Stimulated activated CD8-positive, alpha-beta memory T cell treated with anti-CD3 and anti-CD28 coated beads, Interleukin-4, amount 100 ng/mL, for 1 hour (primary cell): ENCODE data around the gene RUVBL1.

Experiments
- DNase-seq, 2 donors: peaks; one replicate each; pipeline ENCODE4 v3.0.0-alpha.2; 2020; ENCODE audit warnings: low read depth in 2 of 2, low spot score in 1 of 2

RUVBL1 gene

DNA sequence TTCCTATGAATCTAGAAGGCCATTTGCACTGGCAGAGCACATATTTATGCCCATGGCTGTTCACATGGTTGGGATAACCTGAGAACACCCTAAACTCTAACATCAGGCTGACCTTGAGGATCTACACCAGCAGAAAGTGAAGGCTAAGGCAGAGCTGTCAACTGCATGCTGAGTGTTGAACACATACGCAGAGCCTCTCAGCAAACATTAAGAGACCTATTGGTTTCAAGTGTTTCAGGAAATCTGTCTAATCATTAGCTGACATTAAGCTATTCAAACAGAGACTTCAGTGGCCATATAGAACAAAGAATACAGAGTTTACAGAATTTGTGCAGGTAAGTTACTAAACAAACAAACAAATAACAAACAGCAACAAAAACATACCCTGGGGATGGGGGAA, 87.5 kb downstream of the RUVBL1 start:
- DNase-seq: no peak

DNA sequence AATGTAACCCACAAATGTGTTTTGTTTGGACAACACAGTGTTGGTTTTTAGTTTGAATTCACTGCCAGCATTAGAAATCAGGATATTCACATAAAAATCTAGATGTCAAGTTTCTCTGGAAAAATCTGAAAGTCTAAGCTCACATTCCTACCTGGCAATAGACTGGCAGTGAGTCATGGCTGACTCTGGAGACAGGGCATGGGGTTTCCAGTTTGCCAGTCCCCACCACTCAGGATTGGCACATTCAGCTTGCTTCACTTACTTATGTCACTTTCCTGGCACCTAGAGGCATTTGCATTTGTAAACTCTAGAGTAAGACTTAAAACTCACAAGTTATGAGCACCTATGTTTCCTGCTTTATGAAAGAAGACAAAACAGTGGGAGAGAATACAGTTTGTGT, 90.5 kb downstream of the RUVBL1 start:
- DNase-seq: no peak
